GM10266 (cell line): ENCODE measurements around the gene REG3A.

Source experiments
- DNase-seq: peaks from one replicate; pipeline ENCODE4 v3.0.0; 2012; ENCODE audit errors: extremely low spot score
- TF ChIP-seq, protein P1 (sequence below): IDR thresholded peaks from 2 replicates; pipeline ENCODE4 v1.5.1; 2012; ENCODE audit warnings: mild to moderate bottlenecking, low read depth; ENCODE audit not compliant: control insufficient read depth, insufficient read depth; ENCODE audit errors: missing control alignments

The REG3A gene

DNA sequence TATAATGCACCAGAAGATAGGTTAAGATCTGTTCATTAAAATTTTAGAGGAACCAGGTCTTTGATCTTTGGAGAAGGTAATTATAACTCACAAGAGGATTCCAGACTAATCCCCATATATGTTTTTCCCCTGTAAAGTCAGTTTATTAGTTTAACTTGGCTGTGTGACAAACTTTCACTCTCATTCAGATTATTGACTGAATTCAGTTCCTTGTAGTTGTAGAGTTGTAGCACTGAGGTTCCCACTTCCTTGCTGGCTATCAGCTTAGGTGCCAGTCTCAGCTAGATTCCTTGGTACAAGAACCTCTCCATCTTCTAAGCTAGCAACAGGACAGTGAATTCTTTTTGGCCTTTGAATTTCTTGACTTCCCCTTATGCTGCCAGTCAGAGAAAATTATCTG lies 20.1 kb downstream of the REG3A start:
- TF ChIP-seq, protein P1, sequence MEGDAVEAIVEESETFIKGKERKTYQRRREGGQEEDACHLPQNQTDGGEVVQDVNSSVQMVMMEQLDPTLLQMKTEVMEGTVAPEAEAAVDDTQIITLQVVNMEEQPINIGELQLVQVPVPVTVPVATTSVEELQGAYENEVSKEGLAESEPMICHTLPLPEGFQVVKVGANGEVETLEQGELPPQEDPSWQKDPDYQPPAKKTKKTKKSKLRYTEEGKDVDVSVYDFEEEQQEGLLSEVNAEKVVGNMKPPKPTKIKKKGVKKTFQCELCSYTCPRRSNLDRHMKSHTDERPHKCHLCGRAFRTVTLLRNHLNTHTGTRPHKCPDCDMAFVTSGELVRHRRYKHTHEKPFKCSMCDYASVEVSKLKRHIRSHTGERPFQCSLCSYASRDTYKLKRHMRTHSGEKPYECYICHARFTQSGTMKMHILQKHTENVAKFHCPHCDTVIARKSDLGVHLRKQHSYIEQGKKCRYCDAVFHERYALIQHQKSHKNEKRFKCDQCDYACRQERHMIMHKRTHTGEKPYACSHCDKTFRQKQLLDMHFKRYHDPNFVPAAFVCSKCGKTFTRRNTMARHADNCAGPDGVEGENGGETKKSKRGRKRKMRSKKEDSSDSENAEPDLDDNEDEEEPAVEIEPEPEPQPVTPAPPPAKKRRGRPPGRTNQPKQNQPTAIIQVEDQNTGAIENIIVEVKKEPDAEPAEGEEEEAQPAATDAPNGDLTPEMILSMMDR = no peak
- no peak for DNase-seq

DNA sequence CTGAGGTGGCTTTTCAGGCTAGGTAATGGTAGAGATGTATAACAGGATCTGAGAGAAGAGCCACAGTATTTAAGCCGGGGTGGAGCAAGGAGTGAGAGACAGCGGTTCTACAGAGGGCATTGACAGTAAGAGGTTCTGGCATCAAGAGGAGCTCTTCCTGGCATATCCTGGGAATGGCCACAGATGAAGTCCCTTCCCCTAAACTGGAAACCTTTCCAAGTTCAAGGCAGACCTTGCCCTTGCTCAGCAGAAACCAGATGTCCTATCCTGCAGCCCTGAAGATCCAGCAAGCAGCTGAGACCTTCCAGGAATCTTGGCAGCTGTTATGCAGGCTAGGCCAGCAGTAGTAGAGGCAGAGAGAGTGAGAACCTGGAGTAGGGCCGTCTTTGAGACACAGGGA lies 21.2 kb downstream of the REG3A start:
- TF ChIP-seq, protein P1 = no peak
- no peak for DNase-seq

DNA sequence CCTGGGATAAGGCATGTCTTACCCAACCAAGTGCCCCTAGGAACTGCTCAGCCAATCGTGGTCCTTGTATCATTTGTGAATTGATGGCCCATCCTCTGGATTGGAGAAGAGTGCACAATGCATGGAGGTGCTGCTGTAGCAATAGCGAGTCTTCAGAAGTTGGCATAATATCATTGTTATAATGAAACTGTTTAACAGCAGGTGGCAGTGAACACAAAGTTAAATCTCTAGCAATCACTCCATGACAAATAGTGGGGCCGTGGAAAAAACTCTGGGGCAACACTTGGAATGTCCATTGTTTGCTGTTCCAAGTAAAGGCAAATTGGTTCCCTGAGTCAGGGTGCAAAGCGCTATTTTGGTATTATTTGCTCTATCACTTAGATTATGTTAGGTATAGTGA lies 27.9 kb downstream of the REG3A start:
- TF ChIP-seq, protein P1 = no peak
- DNase-seq = no peak

DNA sequence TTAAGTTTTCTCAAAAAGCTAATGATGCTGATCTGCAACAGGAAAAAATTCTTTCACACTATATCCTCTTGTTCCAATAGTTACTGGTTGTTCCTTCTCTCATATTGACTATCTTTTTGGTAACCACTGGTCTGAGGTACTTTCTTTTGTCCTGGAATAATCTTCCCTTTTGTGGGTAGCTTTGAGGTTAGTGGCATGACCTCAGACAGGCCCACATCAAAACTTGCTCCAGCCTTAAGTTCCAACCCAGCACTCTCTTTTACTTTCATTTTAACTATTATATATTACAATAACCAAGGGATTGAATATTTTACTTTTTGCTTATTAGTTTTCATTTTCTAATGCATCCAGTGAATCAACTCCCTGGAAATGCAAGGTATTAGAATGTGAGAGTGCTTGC lies 29.7 kb downstream of the REG3A start:
- DNase-seq = no peak
- TF ChIP-seq, protein P1 = no peak

DNA sequence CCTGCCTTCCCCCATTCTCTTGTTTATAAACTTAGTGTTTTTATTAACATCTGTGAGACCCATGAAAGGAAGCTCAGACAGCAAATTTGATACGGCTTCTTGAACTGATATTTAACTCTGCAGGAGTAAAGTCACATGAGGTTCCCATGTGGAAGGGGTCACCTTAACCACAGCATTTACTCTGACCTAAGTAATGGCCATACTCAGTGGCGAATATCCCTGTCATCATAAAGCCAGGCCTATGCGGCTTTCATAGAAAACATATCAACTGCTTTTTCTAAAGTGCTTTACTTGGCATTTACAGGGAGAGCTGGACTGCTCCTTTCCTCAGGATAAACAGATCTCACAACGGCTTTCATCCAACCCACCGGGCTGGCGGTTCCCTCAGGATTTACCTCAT lies 30.3 kb downstream of the REG3A start:
- TF ChIP-seq, protein P1 = no peak
- DNase-seq = no peak

DNA sequence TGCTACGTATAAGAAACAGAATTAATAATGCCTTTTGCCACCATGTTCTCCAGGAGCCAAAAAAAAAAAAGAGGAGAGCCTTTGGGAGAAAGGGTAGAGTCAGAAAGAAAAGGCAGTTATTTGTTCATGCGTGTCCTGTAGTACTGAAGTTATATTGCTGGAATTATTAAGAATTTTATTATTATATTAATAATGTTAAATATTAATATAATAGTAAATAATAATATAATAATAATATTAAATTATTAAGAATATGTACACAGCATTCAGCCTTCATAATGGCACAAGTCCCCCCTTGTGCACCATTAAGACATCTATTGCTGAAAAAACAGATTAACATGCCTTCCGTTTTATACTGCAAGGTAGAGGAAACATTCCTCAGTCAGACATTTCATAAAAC lies 31.1 kb downstream of the REG3A start:
- DNase-seq = no peak
- TF ChIP-seq, protein P1 = no peak

DNA sequence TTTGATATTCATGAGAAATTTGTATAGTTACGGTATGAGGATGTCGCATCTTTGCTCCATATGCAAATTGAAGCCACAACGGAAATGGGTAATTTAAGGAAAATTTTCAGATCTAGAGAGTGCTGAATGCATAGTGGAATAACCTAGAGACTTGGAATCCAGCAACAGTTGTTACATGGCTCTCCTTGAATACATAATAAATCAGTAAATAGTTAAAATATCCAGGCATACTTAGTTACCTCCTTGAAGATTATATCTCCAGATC lies 33.9 kb downstream of the REG3A start:
- TF ChIP-seq, protein P1 = no peak
- no peak for DNase-seq
